SH-SY5Y (cell line): ENCODE data around the gene NAPB.

Experiments
- GATA2 ChIP-seq: IDR thresholded peaks from 2 replicates; pipeline ENCODE4 v1.6.1; 2011; ENCODE audit warnings: mild to moderate bottlenecking, low read depth, low read length
- GATA3 ChIP-seq: IDR thresholded peaks from 2 replicates; pipeline ENCODE4 v1.6.1; 2011; ENCODE audit warnings: low read depth, mild to moderate bottlenecking, low read length, moderate library complexity

DNA sequence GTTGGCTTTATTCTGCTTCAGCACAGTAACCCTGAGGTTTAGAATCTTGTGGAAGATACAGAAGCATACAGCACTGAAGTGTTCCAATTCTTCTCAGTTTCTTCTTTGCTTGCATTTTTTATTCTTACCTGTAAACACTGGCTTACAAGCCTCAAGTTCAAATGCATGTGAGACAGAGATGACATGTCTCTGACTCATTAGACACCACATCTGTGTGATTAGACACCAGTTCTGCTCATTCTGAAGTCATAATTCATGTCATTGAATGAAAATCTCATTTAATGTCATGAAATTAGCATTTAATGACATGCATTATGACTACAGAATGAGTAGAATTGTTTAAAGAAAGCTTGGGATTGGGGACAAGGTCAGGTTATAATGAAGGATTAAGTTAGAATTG, 53.5 kb downstream of the NAPB start:
- no peak for TF ChIP-seq GATA2
- TF ChIP-seq GATA3 = no peak
